ENCODE results near the gene WNT8B. TPM values are rescaled to one million over a fixed set of nuclear protein-coding genes. Genes with fewer than 3 reads are reported as not detected.
A peak's percentile ranks its signal among the peaks of the same experiment; 100 is the strongest.

WNT8B gene
- total and polyA plus RNA-seq, 10 of the 15 experiments (the other 5 are each of a cell fraction or from before 2014, with no cell fraction given): not detected

DNA sequence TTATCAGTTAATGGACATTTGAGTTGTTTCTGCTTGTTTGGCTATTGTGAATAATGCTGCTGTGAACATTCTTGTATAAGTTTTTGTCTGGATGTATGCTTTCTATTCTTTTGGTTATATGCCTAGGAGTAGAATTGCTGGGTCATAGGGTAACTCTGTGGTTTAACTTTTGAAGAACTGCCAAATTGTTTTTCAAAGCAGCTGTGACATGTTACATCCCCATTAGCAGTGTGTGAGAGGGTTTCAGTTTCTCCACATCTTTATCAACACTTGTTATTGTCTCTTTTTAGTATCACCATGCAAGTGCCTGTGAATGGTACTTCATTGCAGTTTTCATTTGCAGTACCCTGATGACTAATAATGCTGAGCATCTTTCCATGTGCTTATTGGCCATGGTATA lies 69.0 kb downstream of the WNT8B start (continued):
- TF ChIP-seq E2F4 (IDR thresholded peaks at IDR 0.05; ENCODE audit: low read depth, low read length) (no peak), NRF1 (conservative IDR thresholded peaks at IDR 0.05; ENCODE audit: low read depth, low read length) (no peak), CBFB (IDR thresholded peaks at IDR 0.05; ENCODE audit: low read depth) (no peak), E2F8 (IDR thresholded peaks at IDR 0.05; ENCODE audit: low read depth, partially characterized antibody) (no peak), NFYB (IDR thresholded peaks at IDR 0.05; ENCODE audit: insufficient read depth, low read depth, low read length) (no peak), IKZF2 (IDR thresholded peaks at IDR 0.05) (0 out of 4 replicates have a peak, but pooled peaks of 1 of the 2 experiments have one; percentile 30), FOS (IDR thresholded peaks at IDR 0.05; ENCODE audit: borderline replicate concordance, extremely low read depth, insufficient read length) (no peak), PAX5 (IDR thresholded peaks at IDR 0.05; ENCODE audit: borderline replicate concordance, low read depth, low read length) (no peak), CBX5 (IDR thresholded peaks at IDR 0.05; ENCODE audit: low read depth) (no peak), TBL1XR1 (IDR thresholded peaks at IDR 0.05; ENCODE audit: low read depth, low read length) (no peak), BMI1 (IDR thresholded peaks at IDR 0.05; ENCODE audit: borderline replicate concordance) (no peak), NFIC (IDR thresholded peaks at IDR 0.05; ENCODE audit: low read depth, low read length) (no peak), NBN (IDR thresholded peaks at IDR 0.05) (no peak; the same call in 1 of the 2 replicates), NFYA (IDR thresholded peaks at IDR 0.05; ENCODE audit: borderline replicate concordance, low read depth, low read length) (no peak), MEF2B (IDR thresholded peaks at IDR 0.05; ENCODE audit: partially characterized antibody, poor library complexity, severe bottlenecking) (no peak), RELA (IDR thresholded peaks at IDR 0.05; ENCODE audit: borderline replicate concordance, partially characterized antibody) (no peak), RUNX3 (IDR thresholded peaks at IDR 0.05; ENCODE audit: low read length) (peak; percentile 46; the same call in 1 of the 2 replicates)
- TF ChIP-seq, protein P1, sequence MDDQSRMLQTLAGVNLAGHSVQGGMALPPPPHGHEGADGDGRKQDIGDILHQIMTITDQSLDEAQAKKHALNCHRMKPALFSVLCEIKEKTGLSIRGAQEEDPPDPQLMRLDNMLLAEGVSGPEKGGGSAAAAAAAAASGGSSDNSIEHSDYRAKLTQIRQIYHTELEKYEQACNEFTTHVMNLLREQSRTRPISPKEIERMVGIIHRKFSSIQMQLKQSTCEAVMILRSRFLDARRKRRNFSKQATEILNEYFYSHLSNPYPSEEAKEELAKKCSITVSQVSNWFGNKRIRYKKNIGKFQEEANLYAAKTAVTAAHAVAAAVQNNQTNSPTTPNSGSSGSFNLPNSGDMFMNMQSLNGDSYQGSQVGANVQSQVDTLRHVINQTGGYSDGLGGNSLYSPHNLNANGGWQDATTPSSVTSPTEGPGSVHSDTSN (IDR thresholded peaks at IDR 0.05; ENCODE audit: insufficient replicate concordance, low read depth, low read length): no peak
- TF ChIP-seq, protein P2, sequence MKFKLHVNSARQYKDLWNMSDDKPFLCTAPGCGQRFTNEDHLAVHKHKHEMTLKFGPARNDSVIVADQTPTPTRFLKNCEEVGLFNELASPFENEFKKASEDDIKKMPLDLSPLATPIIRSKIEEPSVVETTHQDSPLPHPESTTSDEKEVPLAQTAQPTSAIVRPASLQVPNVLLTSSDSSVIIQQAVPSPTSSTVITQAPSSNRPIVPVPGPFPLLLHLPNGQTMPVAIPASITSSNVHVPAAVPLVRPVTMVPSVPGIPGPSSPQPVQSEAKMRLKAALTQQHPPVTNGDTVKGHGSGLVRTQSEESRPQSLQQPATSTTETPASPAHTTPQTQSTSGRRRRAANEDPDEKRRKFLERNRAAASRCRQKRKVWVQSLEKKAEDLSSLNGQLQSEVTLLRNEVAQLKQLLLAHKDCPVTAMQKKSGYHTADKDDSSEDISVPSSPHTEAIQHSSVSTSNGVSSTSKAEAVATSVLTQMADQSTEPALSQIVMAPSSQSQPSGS (IDR thresholded peaks at IDR 0.05; ENCODE audit: low read length): no peak
- TF ChIP-seq, protein P3, sequence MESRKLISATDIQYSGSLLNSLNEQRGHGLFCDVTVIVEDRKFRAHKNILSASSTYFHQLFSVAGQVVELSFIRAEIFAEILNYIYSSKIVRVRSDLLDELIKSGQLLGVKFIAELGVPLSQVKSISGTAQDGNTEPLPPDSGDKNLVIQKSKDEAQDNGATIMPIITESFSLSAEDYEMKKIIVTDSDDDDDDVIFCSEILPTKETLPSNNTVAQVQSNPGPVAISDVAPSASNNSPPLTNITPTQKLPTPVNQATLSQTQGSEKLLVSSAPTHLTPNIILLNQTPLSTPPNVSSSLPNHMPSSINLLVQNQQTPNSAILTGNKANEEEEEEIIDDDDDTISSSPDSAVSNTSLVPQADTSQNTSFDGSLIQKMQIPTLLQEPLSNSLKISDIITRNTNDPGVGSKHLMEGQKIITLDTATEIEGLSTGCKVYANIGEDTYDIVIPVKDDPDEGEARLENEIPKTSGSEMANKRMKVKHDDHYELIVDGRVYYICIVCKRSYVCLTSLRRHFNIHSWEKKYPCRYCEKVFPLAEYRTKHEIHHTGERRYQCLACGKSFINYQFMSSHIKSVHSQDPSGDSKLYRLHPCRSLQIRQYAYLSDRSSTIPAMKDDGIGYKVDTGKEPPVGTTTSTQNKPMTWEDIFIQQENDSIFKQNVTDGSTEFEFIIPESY (IDR thresholded peaks at IDR 0.05): no peak
- TF ChIP-seq, protein P4, sequence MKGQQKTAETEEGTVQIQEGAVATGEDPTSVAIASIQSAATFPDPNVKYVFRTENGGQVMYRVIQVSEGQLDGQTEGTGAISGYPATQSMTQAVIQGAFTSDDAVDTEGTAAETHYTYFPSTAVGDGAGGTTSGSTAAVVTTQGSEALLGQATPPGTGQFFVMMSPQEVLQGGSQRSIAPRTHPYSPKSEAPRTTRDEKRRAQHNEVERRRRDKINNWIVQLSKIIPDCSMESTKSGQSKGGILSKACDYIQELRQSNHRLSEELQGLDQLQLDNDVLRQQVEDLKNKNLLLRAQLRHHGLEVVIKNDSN (IDR thresholded peaks at IDR 0.05; ENCODE audit: borderline replicate concordance, extremely low read length, insufficient read depth, low read depth, low read length): no peak

All from GM12878 (cell line).